IMR-90 (cell line): Measurements from ENCODE around the gene BPIFA1. TPM values are rescaled to one million over a fixed set of nuclear protein-coding genes. Genes with fewer than 3 reads are reported as not detected.

Experiments
- ATAC-seq: fragments of 200-7000 bp; cut with Tn5 transposase; 2 replicates; pipeline ENCODE4 v1.9.1; 2020; ENCODE audit warnings: low read depth, mild to moderate bottlenecking, moderate library complexity
- BruUV-seq: library from RNA; stranded (reverse); fragments of 400-500 nt; replicated peaks from 2 replicates; lab custom pipeline; 2021; lab: Mats Ljungman, UMichigan
- CTCF ChIA-PET: fragments of 300-600 bp; formaldehyde crosslinking; extraction: SDS; loops from one replicate; lab custom pipeline; 2021; ENCODE audit warnings: antibody characterized with exemption; lab: Yijun Ruan, JAX
- POLR2A ChIA-PET: fragments of 300-600 bp; sonication (Branson Sonifier 250); formaldehyde crosslinking; loops from one replicate; lab custom pipeline; 2022; ENCODE audit warnings: antibody characterized with exemption; ENCODE audit not compliant: unreplicated experiment; lab: Charles Lee
- DNase-seq: peaks from one replicate; pipeline ENCODE4 v3.0.0; 2013
- H2AFZ ChIP-seq: replicated peaks from 2 replicates; pipeline ENCODE3; 2013; ENCODE audit warnings: low read length, mild to moderate bottlenecking; ENCODE audit not compliant: poor library complexity
- H2AK5ac ChIP-seq: 2 replicates; pipeline ENCODE4 v1.6.1; 2013; ENCODE audit warnings: low read depth, low read length, inconsistent platforms
- H2AK9ac ChIP-seq: replicated peaks from 2 replicates; pipeline ENCODE3; 2013; ENCODE audit warnings: mild to moderate bottlenecking, low read depth, low read length, moderate library complexity; ENCODE audit not compliant: poor library complexity
- H2BK120ac ChIP-seq: 2 replicates; pipeline ENCODE4 v1.6.1; 2013; ENCODE audit warnings: low read depth, low read length, inconsistent platforms
- H2BK15ac ChIP-seq: 3 replicates; pipeline ENCODE4 v1.6.1; 2013; ENCODE audit warnings: low read depth, low read length, inconsistent platforms
- H2BK20ac ChIP-seq: 2 replicates; pipeline ENCODE4 v1.6.1; 2013; ENCODE audit warnings: low read depth, mild to moderate bottlenecking, inconsistent platforms, low read length, moderate library complexity
- H2BK5ac ChIP-seq: 2 replicates; pipeline ENCODE4 v1.6.1; 2013; ENCODE audit warnings: mild to moderate bottlenecking, low read depth, low read length, inconsistent platforms; ENCODE audit not compliant: poor library complexity, severe bottlenecking
- H3K14ac ChIP-seq: replicated peaks from 2 replicates; pipeline ENCODE4 v1.6.1; 2013; ENCODE audit warnings: low read depth, low read length, inconsistent platforms
- H3K18ac ChIP-seq: 2 replicates; pipeline ENCODE4 v1.6.1; 2013; ENCODE audit warnings: low read depth, low read length, control low read depth
- H3K23ac ChIP-seq: 2 replicates; pipeline ENCODE4 v1.6.1; 2013; ENCODE audit warnings: low read depth, low read length, inconsistent platforms
- H3K27ac ChIP-seq: 2 replicates; pipeline ENCODE4 v1.5.1; 2013; ENCODE audit warnings: mild to moderate bottlenecking, control low read depth, low read length; ENCODE audit not compliant: insufficient read depth
- H3K27me3 ChIP-seq: 2 replicates; pipeline ENCODE4 v1.6.1; 2013; ENCODE audit warnings: low read length; ENCODE audit not compliant: control insufficient read depth, insufficient read depth
- H3K36me3 ChIP-seq: 2 replicates; pipeline ENCODE4 v1.6.1; 2013; ENCODE audit warnings: low read length, mixed read lengths; ENCODE audit not compliant: control insufficient read depth, insufficient read depth
- H3K4ac ChIP-seq: 2 replicates; pipeline ENCODE4 v1.6.1; 2013; ENCODE audit warnings: low read depth, low read length, inconsistent platforms
- H3K4me1 ChIP-seq: 2 replicates; pipeline ENCODE4 v1.6.1; 2013; ENCODE audit warnings: low read length, mixed read lengths; ENCODE audit not compliant: control insufficient read depth, insufficient read depth
- H3K4me2 ChIP-seq: 2 replicates; pipeline ENCODE4 v1.6.1; 2013; ENCODE audit warnings: low read depth, mild to moderate bottlenecking, control low read depth, low read length, moderate library complexity
- H3K4me3 ChIP-seq: 2 replicates; pipeline ENCODE4 v1.5.1; 2013; ENCODE audit warnings: low read depth, mild to moderate bottlenecking, control low read depth, low read length, moderate library complexity; ENCODE audit not compliant: insufficient read depth
- H3K56ac ChIP-seq: 2 replicates; pipeline ENCODE4 v1.6.1; 2013; ENCODE audit warnings: low read length, inconsistent platforms; ENCODE audit not compliant: insufficient read depth; ENCODE audit errors: extremely low read depth
- H3K79me1 ChIP-seq, 2 experiments: 2 replicates each; pipeline ENCODE4 v1.6.1; 2013; ENCODE audit warnings: low read length in 2 of 2, inconsistent platforms in 1 of 2, low read depth in 1 of 2
- H3K9ac ChIP-seq: 2 replicates; pipeline ENCODE4 v1.6.1; 2013; ENCODE audit warnings: low read depth, low read length, control low read depth
- H3K9me1 ChIP-seq: 2 replicates; pipeline ENCODE4 v1.6.1; 2013; ENCODE audit warnings: low read length, inconsistent platforms; ENCODE audit not compliant: insufficient read depth
- H3K9me3 ChIP-seq: 2 replicates; pipeline ENCODE4 v1.6.1; 2013; ENCODE audit warnings: low read length; ENCODE audit not compliant: control insufficient read depth, insufficient read depth
- H4K20me1 ChIP-seq: 2 replicates; pipeline ENCODE4 v1.6.1; 2013; ENCODE audit warnings: low read length, inconsistent platforms; ENCODE audit not compliant: insufficient read depth
- H4K5ac ChIP-seq: 2 replicates; pipeline ENCODE4 v1.6.1; 2013; ENCODE audit warnings: mild to moderate bottlenecking, low read depth, low read length, control low read depth
- H4K8ac ChIP-seq, 2 experiments: 2 replicates each; pipeline ENCODE4 v1.6.1; 2013; ENCODE audit warnings: low read depth in 2 of 2, low read length in 2 of 2, control low read depth in 1 of 2, inconsistent platforms in 1 of 2
- H4K91ac ChIP-seq: 2 replicates; pipeline ENCODE4 v1.6.1; 2013; ENCODE audit warnings: low read depth, low read length, inconsistent platforms; ENCODE audit not compliant: insufficient read depth
- CTCF ChIP-seq: conservative IDR thresholded peaks from 2 replicates; pipeline ENCODE4 v1.5.1; 2012; ENCODE audit warnings: mild to moderate bottlenecking, low read depth, low read length, improper control_type of control experiment
- ELK1 ChIP-seq: fragments of 150-350 bp; IDR thresholded peaks from 2 replicates; pipeline ENCODE4 v1.6.1; 2016; ENCODE audit warnings: low read depth, mild to moderate bottlenecking, low read length, moderate library complexity, borderline replicate concordance
- MAFK ChIP-seq: IDR thresholded peaks from 2 replicates; pipeline ENCODE4 v1.6.1; 2012; ENCODE audit warnings: low read depth, low read length, improper control_type of control experiment
- MAZ ChIP-seq: IDR thresholded peaks from 2 replicates; pipeline ENCODE4 v1.6.1; 2012; ENCODE audit warnings: low read depth, mild to moderate bottlenecking, low read length, improper control_type of control experiment, moderate library complexity, borderline replicate concordance
- MXI1 ChIP-seq: IDR thresholded peaks from 2 replicates; pipeline ENCODE4 v1.6.1; 2012; ENCODE audit warnings: low read depth, mild to moderate bottlenecking, low read length, moderate library complexity, borderline replicate concordance
- NFE2L2 ChIP-seq: fragments of 150-350 bp; IDR thresholded peaks from 2 replicates; pipeline ENCODE4 v1.6.1; 2016; ENCODE audit warnings: low read depth, mild to moderate bottlenecking, low read length
- POLR2A ChIP-seq: IDR thresholded peaks from 2 replicates; pipeline ENCODE4 v1.6.1; 2012; ENCODE audit warnings: mild to moderate bottlenecking, low read depth, low read length
- RAD21 ChIP-seq: IDR thresholded peaks from 2 replicates; pipeline ENCODE4 v1.6.1; 2012; ENCODE audit warnings: low read length, improper control_type of control experiment
- RCOR1 ChIP-seq: IDR thresholded peaks from 2 replicates; pipeline ENCODE4 v1.6.1; 2012; ENCODE audit warnings: mild to moderate bottlenecking, low read length, improper control_type of control experiment; ENCODE audit not compliant: insufficient replicate concordance
- RFX5 ChIP-seq: IDR thresholded peaks from 2 replicates; pipeline ENCODE4 v1.8.0; 2012; ENCODE audit warnings: low read depth, mild to moderate bottlenecking, low read length, moderate library complexity
- SMC3 ChIP-seq: fragments of 150-350 bp; IDR thresholded peaks from 2 replicates; pipeline ENCODE4 v1.6.1; 2016; ENCODE audit warnings: low read depth, mild to moderate bottlenecking, antibody characterized with exemption, low read length, moderate library complexity
- USF2 ChIP-seq: fragments of 150-350 bp; IDR thresholded peaks from 2 replicates; pipeline ENCODE4 v1.6.1; 2017; ENCODE audit warnings: mild to moderate bottlenecking, antibody characterized with exemption, low read length, low read depth
- WGBS, 2 experiments: methylation state at CpG; one replicate each; pipeline versions ENCODE4 v1.1.5 to v1.1.7; 2013; ENCODE audit warnings: missing lambda C conversion rate in 2 of 2; ENCODE audit not compliant: insufficient read length in 1 of 2; ENCODE audit errors: extremely low coverage in 2 of 2; 5-methylcytosine and 5-hydroxymethylcytosine counted together
- dilution Hi-C: fragments of 300-500 bp; cut with HindIII; formaldehyde crosslinking; loops from one replicate; pipeline ENCODE4 v1.14.3; 2018; ENCODE audit warnings: low sequenced_read_pairs; ENCODE audit not compliant: unreplicated experiment
- in situ Hi-C: fragments of 300-500 bp; cut with MboI; formaldehyde crosslinking; loops from 3 replicates; pipeline ENCODE4 v1.14.3; 2019; ENCODE audit warnings: low sequenced_read_pairs, inconsistent platforms, mixed read lengths
- intact Hi-C: fragments of 100-400 bp; cut with micrococcal nuclease; formaldehyde crosslinking; loops from 2 replicates; pipeline ENCODE4 v1.10.0; 2022
- polyA plus RNA-seq, 3 experiments: library from polyadenylated mRNA; depleted of rRNA; stranded (reverse); fragments of >200 nt; gene quantifications; 2 replicates each; pipeline ENCODE4 v1.2.3, GENCODE V29; 2012; ENCODE audit warnings: low replicate concordance in 1 of 3
- total RNA-seq: library from RNA; depleted of rRNA; stranded (reverse); fragments of >200 nt; gene quantifications from 2 replicates; pipeline ENCODE4 v1.2.3, GENCODE V29; 2012

BPIFA1 gene
- total and polyA plus RNA-seq, 2 of the 4 experiments (the other 2 are of a cell fraction), result not detected

- Histone ChIP-seq H3K79me1 (no peaks in the 10 kb centered on the region), H2BK120ac (no peak overlapping the region), H2BK20ac (no peak overlapping the region), H3K4me3 (no peak overlapping the region), H3K18ac (no peak overlapping the region), H3K4me2 (no peak overlapping the region), H2AFZ (no peak overlapping the region), H3K56ac (no peak overlapping the region), H3K4ac (no peak overlapping the region), H4K20me1 (no peaks in the 10 kb centered on the region), H3K9ac (no peak overlapping the region), H3K36me3 (no peaks in the 10 kb centered on the region), H4K5ac (no peak overlapping the region), H4K8ac (no peak overlapping the region), H2BK5ac (no peak overlapping the region), H2AK9ac (no peak overlapping the region), H3K4me1 (no peaks in the 10 kb centered on the region), H3K9me1 (no peaks in the 10 kb centered on the region), H4K91ac (no peak overlapping the region), H3K27me3 (peaks cover 3% of the 10 kb centered on the region; the same call in 1 of the 2 replicates), H3K23ac (no peak overlapping the region), H3K27ac (no peak overlapping the region), H3K14ac (no peak overlapping the region), H2AK5ac (no peak overlapping the region), H2BK15ac (no peak overlapping the region), H3K9me3 (no peaks in the 10 kb centered on the region)
- dilution Hi-C loops, result no loop called here
- ChIA-PET CTCF (no interaction called here), POLR2A (no interaction called here)
- intact Hi-C loops, result no loop called here
- ATAC-seq (no peak), DNase-seq (no peak)
- WGBS, 2 experiments, result 33% methylated on average over 3 of the region's 5 CpGs; no CpG with 5 or more reads in 1 of the 2 experiments
- in situ Hi-C loops, result no loop called here
- BruUV-seq, result no TSS peak
- TF ChIP-seq MXI1 (no peak), RAD21 (no peak), ELK1 (no peak), CTCF (no peak), SMC3 (no peak), MAZ (no peak), POLR2A (no peak), NFE2L2 (no peak), RCOR1 (no peak), RFX5 (no peak), MAFK (no peak), USF2 (no peak)
These were observed 28.0 kb downstream of the BPIFA1 start for GRCh38 chr20:33263784-33264183.
